GM12872 (cell line): Measurements from ENCODE around the gene BRF1.
A peak's percentile ranks its signal among the peaks of the same experiment; 100 is the strongest.

ENCODE experiments used
- CTCF ChIP-seq: IDR thresholded peaks from 3 replicates; pipeline ENCODE4 v1.5.1; 2011; ENCODE audit warnings: low read depth, mild to moderate bottlenecking, low read length, moderate library complexity; ENCODE audit not compliant: insufficient read depth

Gene BRF1

GRCh38 chr14:105173901-105174894, 126.6 kb downstream of the BRF1 start:
- TF ChIP-seq CTCF = no peak

- no peak for TF ChIP-seq CTCF
Observed at GRCh38 chr14:105173145-105173544, 127.7 kb downstream of the BRF1 start.

GRCh38 chr14:105172476-105172875, 128.3 kb downstream of the BRF1 start:
- TF ChIP-seq CTCF = no peak

GRCh38 chr14:105171004-105171673, 129.7 kb downstream of the BRF1 start:
- no peak for TF ChIP-seq CTCF

GRCh38 chr14:105169776-105170655, 130.8 kb downstream of the BRF1 start:
- no peak for TF ChIP-seq CTCF

- TF ChIP-seq CTCF = peak; percentile 57
Observed at GRCh38 chr14:105168979-105169507, 131.8 kb downstream of the BRF1 start.
